CD4-positive, alpha-beta T cell (primary cell): ENCODE data around the gene ARHGAP26. TPM values are rescaled to one million over a fixed set of nuclear protein-coding genes. Genes with fewer than 3 reads are reported as not detected.

ENCODE experiments used
- ATAC-seq: fragments of 200-7000 bp; cut with Tn5 transposase; one replicate; pipeline ENCODE4 v1.10.0; 2022; ENCODE audit warnings: mild to moderate bottlenecking; ENCODE audit not compliant: poor library complexity
- CTCF ChIA-PET: fragments of 350-600 bp; sonication (Branson Sonifier 250); formaldehyde crosslinking; loops from one replicate; lab custom pipeline; 2021; ENCODE audit warnings: antibody characterized with exemption, inconsistent platforms; lab: Charles Lee
- POLR2A ChIA-PET: fragments of 350-600 bp; sonication (Branson Sonifier 250); formaldehyde crosslinking; loops from one replicate; lab custom pipeline; 2021; ENCODE audit warnings: antibody characterized with exemption, inconsistent platforms; lab: Charles Lee
- DNase-seq, 14 experiments: peaks; one replicate each; pipeline ENCODE4 v3.0.0-alpha.2; 2013 to 2020; ENCODE audit warnings: mixed read lengths in 2 of 14
- H3K27ac ChIP-seq, 2 donors: one replicate each; pipeline versions ENCODE4 v1.5.1 to v1.7.0; 2013; ENCODE audit warnings: low read length in 2 of 2, low read depth in 1 of 2, mild to moderate bottlenecking in 1 of 2
- H3K27me3 ChIP-seq, 2 experiments: 1 replicate in 1 of 2; 2 replicates in 1 of 2; pipeline versions ENCODE4 v1.6.1 to v1.7.0; 2013; ENCODE audit warnings: low read length in 2 of 2, control low read depth in 1 of 2, mild to moderate bottlenecking in 1 of 2, moderate library complexity in 1 of 2; ENCODE audit not compliant: insufficient read depth in 2 of 2, control insufficient read depth in 1 of 2
- H3K36me3 ChIP-seq: one replicate; pipeline ENCODE4 v1.6.1; 2013; ENCODE audit warnings: low read length, control low read depth; ENCODE audit not compliant: insufficient read depth
- H3K4me1 ChIP-seq: one replicate; pipeline ENCODE4 v1.6.1; 2013; ENCODE audit warnings: low read length, control low read depth; ENCODE audit not compliant: insufficient read depth
- H3K4me3 ChIP-seq: one replicate; pipeline ENCODE4 v1.5.1; 2013; ENCODE audit warnings: mild to moderate bottlenecking, low read length, moderate library complexity
- H3K9me3 ChIP-seq, 2 experiments: 1 replicate in 1 of 2; 2 replicates in 1 of 2; pipeline versions ENCODE4 v1.6.1 to v1.7.0; 2013; ENCODE audit warnings: low read length in 2 of 2, mild to moderate bottlenecking in 2 of 2, control low read depth in 1 of 2, moderate library complexity in 1 of 2; ENCODE audit not compliant: control insufficient read depth in 1 of 2, insufficient read depth in 1 of 2
- H3K27ac Mint-ChIP-seq: one replicate; pipeline ENCODE4 v1.8.0; 2020; ENCODE audit warnings: mixed read lengths
- H3K27me3 Mint-ChIP-seq: one replicate; pipeline ENCODE4 v1.8.0; 2021; ENCODE audit warnings: mixed read lengths
- H3K36me3 Mint-ChIP-seq: one replicate; pipeline ENCODE4 v1.8.0; 2021; ENCODE audit warnings: low read depth, mixed read lengths
- H3K4me1 Mint-ChIP-seq: one replicate; pipeline ENCODE4 v1.8.0; 2021; ENCODE audit warnings: low read depth, mixed read lengths
- H3K4me3 Mint-ChIP-seq: one replicate; pipeline ENCODE4 v1.8.0; 2020; ENCODE audit warnings: mild to moderate bottlenecking, mixed read lengths
- H3K9me3 Mint-ChIP-seq: one replicate; pipeline ENCODE4 v1.8.0; 2020; ENCODE audit warnings: mixed read lengths
- intact Hi-C, 2 experiments: fragments of 100-400 bp; cut with DNase I in 1 of 2; cut with micrococcal nuclease in 1 of 2; formaldehyde crosslinking; loops; one replicate each; pipeline versions ENCODE4 v1.15.1 to v1.9.0; 2023 to 2025; cut with DNase I, micrococcal nuclease
- total RNA-seq, 174 experiments: library from RNA in 2 of 174; stranded (reverse) in 2 of 174; gene quantifications; one replicate each; pipeline ENCODE4 v1.2.3 and lab custom pipeline; 2021 to 2026
- TF ChIP-seq, protein P1 (sequence below): fragments of 200-600 bp; IDR thresholded peaks from one replicate; pipeline ENCODE4 v1.8.0; 2022; ENCODE audit warnings: antibody characterized with exemption, mild to moderate bottlenecking

ARHGAP26 gene
- total RNA-seq, 2 experiments from 2014 or later: 24.9 to 27.3 TPM

DNA sequence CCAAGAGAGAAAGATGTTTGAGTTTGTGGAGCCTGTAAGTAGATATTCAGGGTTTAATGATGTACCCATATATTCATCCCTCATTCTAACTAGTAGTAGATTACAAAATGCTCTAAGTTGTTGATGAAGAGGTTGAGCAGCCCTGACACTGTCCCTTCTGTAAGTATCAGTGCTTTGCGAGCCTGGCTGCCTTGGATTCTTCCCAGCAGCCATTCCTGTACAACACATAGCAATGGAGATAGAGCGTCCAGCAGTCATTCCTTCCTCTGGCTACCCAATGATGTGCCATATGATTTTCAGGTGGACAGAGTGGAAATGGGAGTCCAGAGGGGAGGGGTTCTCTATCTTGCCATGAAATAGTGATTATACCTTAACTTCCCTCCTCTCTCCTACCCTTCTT lies 124.1 kb downstream of the ARHGAP26 start:
- POLR2A ChIA-PET: no interaction called here
- peaks cover 42% of the 10 kb centered on the region for H3K36me3 Mint-ChIP-seq

DNA sequence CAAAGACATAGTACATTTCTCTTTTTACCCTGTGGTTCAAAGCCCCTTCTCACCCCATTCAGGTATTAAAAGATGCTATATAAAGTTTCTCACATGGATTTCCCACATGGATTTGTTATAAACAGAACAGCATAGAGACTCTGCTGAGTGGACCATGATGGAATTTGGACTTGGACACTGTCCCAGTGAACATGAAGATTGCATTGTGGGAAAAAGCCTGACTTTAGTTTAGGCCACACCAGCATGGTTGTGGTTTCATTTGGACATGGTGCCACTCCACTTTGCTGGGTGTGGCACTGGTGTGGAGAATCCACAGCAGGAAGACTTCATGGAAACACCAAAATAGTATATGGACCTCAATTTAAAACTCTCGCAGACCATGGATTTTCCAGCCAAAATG lies 124.6 kb downstream of the ARHGAP26 start:
- Histone ChIP-seq H3K27me3 (no peaks in the 10 kb centered on the region), H3K36me3 (peaks cover 10% of the 10 kb centered on the region), H3K9me3 (no peaks in the 10 kb centered on the region), H3K4me1 (no peaks in the 10 kb centered on the region), H3K4me3 (no peak overlapping the region), H3K27ac (no peak overlapping the region)
- Mint-ChIP-seq H3K4me3 (no peak overlapping the region), H3K27me3 (no peaks in the 10 kb centered on the region), H3K4me1 (no peaks in the 10 kb centered on the region), H3K27ac (no peak overlapping the region), H3K36me3 (peaks cover 42% of the 10 kb centered on the region), H3K9me3 (no peaks in the 10 kb centered on the region)
- TF ChIP-seq, protein P1, sequence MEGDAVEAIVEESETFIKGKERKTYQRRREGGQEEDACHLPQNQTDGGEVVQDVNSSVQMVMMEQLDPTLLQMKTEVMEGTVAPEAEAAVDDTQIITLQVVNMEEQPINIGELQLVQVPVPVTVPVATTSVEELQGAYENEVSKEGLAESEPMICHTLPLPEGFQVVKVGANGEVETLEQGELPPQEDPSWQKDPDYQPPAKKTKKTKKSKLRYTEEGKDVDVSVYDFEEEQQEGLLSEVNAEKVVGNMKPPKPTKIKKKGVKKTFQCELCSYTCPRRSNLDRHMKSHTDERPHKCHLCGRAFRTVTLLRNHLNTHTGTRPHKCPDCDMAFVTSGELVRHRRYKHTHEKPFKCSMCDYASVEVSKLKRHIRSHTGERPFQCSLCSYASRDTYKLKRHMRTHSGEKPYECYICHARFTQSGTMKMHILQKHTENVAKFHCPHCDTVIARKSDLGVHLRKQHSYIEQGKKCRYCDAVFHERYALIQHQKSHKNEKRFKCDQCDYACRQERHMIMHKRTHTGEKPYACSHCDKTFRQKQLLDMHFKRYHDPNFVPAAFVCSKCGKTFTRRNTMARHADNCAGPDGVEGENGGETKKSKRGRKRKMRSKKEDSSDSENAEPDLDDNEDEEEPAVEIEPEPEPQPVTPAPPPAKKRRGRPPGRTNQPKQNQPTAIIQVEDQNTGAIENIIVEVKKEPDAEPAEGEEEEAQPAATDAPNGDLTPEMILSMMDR: no peak
- CTCF ChIA-PET: no interaction called here
- intact Hi-C loops: no loop called here
- no peak for ATAC-seq
- DNase-seq: no peak
- POLR2A ChIA-PET: no interaction called here

More for the DNA sequence above, 124.1 kb downstream of the ARHGAP26 start:
- intact Hi-C loops: no loop called here
- Histone ChIP-seq H3K9me3 (no peaks in the 10 kb centered on the region), H3K27ac (no peak overlapping the region), H3K4me3 (no peak overlapping the region), H3K27me3 (no peaks in the 10 kb centered on the region), H3K36me3 (peaks cover 10% of the 10 kb centered on the region), H3K4me1 (no peaks in the 10 kb centered on the region)
- Mint-ChIP-seq H3K27ac (no peak overlapping the region), H3K9me3 (no peaks in the 10 kb centered on the region), H3K27me3 (no peaks in the 10 kb centered on the region), H3K4me3 (no peak overlapping the region), H3K4me1 (no peaks in the 10 kb centered on the region)
- TF ChIP-seq, protein P1: no peak
- DNase-seq (no peak), ATAC-seq (no peak)
- CTCF ChIA-PET: no interaction called here

DNA sequence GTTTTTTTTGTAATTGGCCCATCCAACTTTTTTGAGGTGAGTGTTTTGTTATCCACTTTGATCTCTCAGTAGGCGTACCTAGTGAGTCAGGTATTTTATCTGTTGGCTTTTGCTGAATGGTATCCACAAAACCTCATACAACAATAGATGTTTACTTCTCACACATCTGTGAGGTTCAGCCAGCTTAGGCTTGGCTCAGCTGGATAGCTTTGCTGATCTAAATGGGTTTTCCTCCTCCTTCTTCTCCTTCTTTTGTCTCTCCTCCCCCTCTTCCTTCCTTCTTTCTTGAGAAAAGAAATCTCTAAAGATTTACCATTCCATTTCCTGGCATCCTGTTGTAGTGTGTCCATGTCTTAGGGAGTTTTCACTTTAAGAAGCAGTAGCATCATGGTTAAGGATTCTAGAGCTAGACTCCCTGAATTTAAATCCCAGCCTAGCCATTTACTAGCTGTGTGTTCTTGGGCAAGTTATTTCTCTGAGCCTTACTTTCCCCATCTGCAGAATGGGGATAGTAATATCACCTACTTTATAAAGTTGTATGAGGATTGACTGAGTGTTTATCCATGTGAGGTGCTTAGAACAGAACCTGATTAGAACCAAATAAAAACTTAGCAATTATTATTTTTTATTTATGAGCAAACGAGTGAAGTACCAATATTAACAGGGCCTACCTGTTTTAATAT lies 126.3 kb downstream of the ARHGAP26 start:
- H3K27ac ChIP-seq: no peak overlapping the region
- H3K27me3 Mint-ChIP-seq: no peaks in the 10 kb centered on the region
- no peaks in the 10 kb centered on the region for H3K4me1 ChIP-seq
- no peaks in the 10 kb centered on the region for H3K27me3 ChIP-seq
- H3K9me3 Mint-ChIP-seq: no peaks in the 10 kb centered on the region
- no peak overlapping the region for H3K4me3 ChIP-seq
- H3K4me3 Mint-ChIP-seq: no peak overlapping the region
- peaks cover 51% of the 10 kb centered on the region for H3K36me3 Mint-ChIP-seq
- H3K9me3 ChIP-seq: no peaks in the 10 kb centered on the region
- TF ChIP-seq, protein P1: no peak
- H3K4me1 Mint-ChIP-seq: no peaks in the 10 kb centered on the region
- POLR2A ChIA-PET: no interaction called here
- CTCF ChIA-PET: interaction anchor here (0.9 to 3.5 kb wide), 4 partner anchors 8 to 183 kb away, joined by 3 to 16 read pairs (median 5); no protein-coding TSS in a partner anchor
- peaks cover 12% of the 10 kb centered on the region for H3K36me3 ChIP-seq
- H3K27ac Mint-ChIP-seq: no peak overlapping the region
- DNase-seq (no peak), ATAC-seq (no peak)
- intact Hi-C loops: no loop called here
